ENCODE results near the gene SLC30A10. TPM values are rescaled to one million over a fixed set of nuclear protein-coding genes. Genes with fewer than 3 reads are reported as not detected.
"Not testable (repeated sequence)": the region's sequence is repeated elsewhere in the genome, so short reads cannot be mapped to it uniquely, and the experiment has no call there.

Gene SLC30A10
- total RNA-seq, 1 experiment from 2014 or later: not detected

GRCh38 chr1:219875860-219876259 is 52.5 kb downstream of the SLC30A10 start:
- intact Hi-C loops (cut with micrococcal nuclease; ENCODE audit: unreplicated experiment): no loop called here
- in situ Hi-C loops (cut with HindIII; ENCODE audit: low pct_unique_long_range_greater_than_20kb, low sequenced_read_pairs): no loop called here

DNA sequence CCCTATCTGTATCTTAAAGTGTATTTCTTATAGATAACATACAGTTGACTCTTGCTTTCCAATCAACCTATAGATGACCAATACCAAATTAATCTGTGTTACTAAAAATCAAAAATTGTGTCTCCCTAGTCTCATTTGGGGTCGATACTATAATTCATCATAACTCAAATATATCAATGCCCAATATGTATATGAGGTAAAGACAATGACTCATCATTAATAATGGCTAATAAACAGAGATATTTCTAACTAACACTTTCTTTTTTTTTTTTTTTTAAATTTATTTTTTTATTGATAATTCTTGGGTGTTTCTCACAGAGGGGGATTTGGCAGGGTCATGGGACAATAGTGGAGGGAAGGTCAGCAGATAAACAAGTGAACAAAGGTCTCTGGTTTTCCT is 55.8 kb downstream of the SLC30A10 start:
- DNase-seq (ENCODE audit: low read depth, low spot score); intact Hi-C loops (cut with micrococcal nuclease; ENCODE audit: unreplicated experiment); CTCF ChIA-PET; H3K4me1 ChIP-seq (ENCODE audit: control insufficient read depth, insufficient read depth, low read length); ATAC-seq; H3K4me3 ChIP-seq (ENCODE audit: low read depth in 2 of 2, low read length in 2 of 2); H3K27ac ChIP-seq (ENCODE audit: low read length); in situ Hi-C loops (cut with HindIII; ENCODE audit: low pct_unique_long_range_greater_than_20kb, low sequenced_read_pairs); BruUV-seq (replicated peaks); POLR2A ChIA-PET; H3K9me3 ChIP-seq (ENCODE audit: control insufficient read depth, insufficient read depth, low read depth, low read length); H3K36me3 ChIP-seq (ENCODE audit: control insufficient read depth, insufficient read depth, low read length); H3K27me3 ChIP-seq (ENCODE audit: control insufficient read depth, insufficient read depth, low read length): not testable (repeated sequence)

More at GRCh38 chr1:219875860-219876259, 52.5 kb downstream of the SLC30A10 start:
- no TSS peak for BruUV-seq (replicated peaks)
- no peak for ATAC-seq
- ChIA-PET CTCF (no interaction called here), POLR2A (no interaction called here)
- H3K27ac ChIP-seq (ENCODE audit: low read length): no peak overlapping the region
- TF ChIP-seq CTCF (IDR thresholded peaks at IDR 0.05): no peak
- no peak for TF ChIP-seq POLR2AphosphoS5 (IDR thresholded peaks at IDR 0.05; ENCODE audit: low read depth, low read length)
- peaks cover 11% of the 10 kb centered on the region for H3K27me3 ChIP-seq (ENCODE audit: control insufficient read depth, insufficient read depth, low read length)
- no peak for DNase-seq (ENCODE audit: low read depth, low spot score)
- no peaks in the 10 kb centered on the region for H3K36me3 ChIP-seq (ENCODE audit: control insufficient read depth, insufficient read depth, low read length)
- H3K9me3 ChIP-seq (ENCODE audit: control insufficient read depth, insufficient read depth, low read depth, low read length): no peaks in the 10 kb centered on the region
- no peaks in the 10 kb centered on the region for H3K4me1 ChIP-seq (ENCODE audit: control insufficient read depth, insufficient read depth, low read length)
- no peak overlapping the region for H3K4me3 ChIP-seq (ENCODE audit: low read depth in 2 of 2, low read length in 2 of 2)

- no peak overlapping the region for H3K27ac ChIP-seq (ENCODE audit: low read length)
- no peaks in the 10 kb centered on the region for H3K4me1 ChIP-seq (ENCODE audit: control insufficient read depth, insufficient read depth, low read length)
- peak; percentile 30; the same call in 1 of the 2 replicates for ATAC-seq
- no peak overlapping the region for H3K4me3 ChIP-seq (ENCODE audit: low read depth in 2 of 2, low read length in 2 of 2)
- ChIA-PET CTCF (no interaction called here), POLR2A (no interaction called here)
- H3K9me3 ChIP-seq (ENCODE audit: control insufficient read depth, insufficient read depth, low read depth, low read length): no peaks in the 10 kb centered on the region
- H3K36me3 ChIP-seq (ENCODE audit: control insufficient read depth, insufficient read depth, low read length): no peaks in the 10 kb centered on the region
- intact Hi-C loops (cut with micrococcal nuclease; ENCODE audit: unreplicated experiment) (no loop called here), in situ Hi-C loops (cut with HindIII; ENCODE audit: low pct_unique_long_range_greater_than_20kb, low sequenced_read_pairs) (no loop called here)
- H3K27me3 ChIP-seq (ENCODE audit: control insufficient read depth, insufficient read depth, low read length): no peaks in the 10 kb centered on the region; the same call in 1 of the 2 replicates
- no peak for TF ChIP-seq TCF7L2 (IDR thresholded peaks at IDR 0.05; ENCODE audit: low read depth, low read length)
- no peak for TF ChIP-seq REST (IDR thresholded peaks at IDR 0.05; ENCODE audit: insufficient read depth in 1 of 2, low read depth in 2 of 2, low read length in 1 of 2)
- TF ChIP-seq SIN3A (IDR thresholded peaks at IDR 0.05; ENCODE audit: borderline replicate concordance, insufficient read depth, low read depth, low read length): no peak
- TF ChIP-seq POLR2AphosphoS5 (IDR thresholded peaks at IDR 0.05; ENCODE audit: low read depth, low read length): no peak
- TF ChIP-seq CTCF (IDR thresholded peaks at IDR 0.05): no peak
- BruUV-seq (replicated peaks): no TSS peak
- no peak for DNase-seq (ENCODE audit: low read depth, low spot score)
These were observed 56.8 kb downstream of the SLC30A10 start for GRCh38 chr1:219871427-219872057.

GRCh38 chr1:219868615-219869014 is 59.7 kb downstream of the SLC30A10 start:
- H3K4me3 ChIP-seq (ENCODE audit: low read depth in 2 of 2, low read length in 2 of 2); in situ Hi-C loops (cut with HindIII; ENCODE audit: low pct_unique_long_range_greater_than_20kb, low sequenced_read_pairs); H3K4me1 ChIP-seq (ENCODE audit: control insufficient read depth, insufficient read depth, low read length); H3K9me3 ChIP-seq (ENCODE audit: control insufficient read depth, insufficient read depth, low read depth, low read length); BruUV-seq (replicated peaks); ATAC-seq; DNase-seq (ENCODE audit: low read depth, low spot score); POLR2A ChIA-PET; H3K27ac ChIP-seq (ENCODE audit: low read length); H3K36me3 ChIP-seq (ENCODE audit: control insufficient read depth, insufficient read depth, low read length); CTCF ChIA-PET; intact Hi-C loops (cut with micrococcal nuclease; ENCODE audit: unreplicated experiment); H3K27me3 ChIP-seq (ENCODE audit: control insufficient read depth, insufficient read depth, low read length): not testable (repeated sequence)
